Lung (tissue), 12 donors: ENCODE data around the gene COL11A2. TPM values are rescaled to one million over a fixed set of nuclear protein-coding genes. Genes with fewer than 3 reads are reported as not detected.

ENCODE experiments used
- ATAC-seq: fragments of 200-7000 bp; cut with Tn5 transposase; one replicate; pipeline ENCODE4 v1.9.1; 2020; ENCODE audit warnings: moderate number of reproducible peaks; ENCODE audit not compliant: insufficient read depth, low FRiP score
- DNase-seq, 3 donors: peaks; one replicate each; pipeline ENCODE4 v3.0.0-alpha.2; 2013 to 2017
- H3K27ac ChIP-seq, 2 donors: one replicate each; pipeline ENCODE4 v1.5.1; 2013; ENCODE audit warnings: mild to moderate bottlenecking in 2 of 2, moderate library complexity in 2 of 2, control low read depth in 1 of 2, inconsistent platforms in 1 of 2, low read depth in 1 of 2, low read length in 1 of 2
- H3K27me3 ChIP-seq, 3 donors: one replicate each; pipeline ENCODE4 v1.5.1; 2013; ENCODE audit warnings: low read length in 2 of 3; ENCODE audit not compliant: control insufficient read depth in 3 of 3, insufficient read depth in 3 of 3
- H3K36me3 ChIP-seq, 4 donors: one replicate each; pipeline ENCODE4 v1.5.1; 2013; ENCODE audit warnings: low read length in 4 of 4, mild to moderate bottlenecking in 1 of 4, moderate library complexity in 1 of 4; ENCODE audit not compliant: control insufficient read depth in 4 of 4, insufficient read depth in 4 of 4
- H3K4me1 ChIP-seq, 5 donors: one replicate each; pipeline ENCODE4 v1.5.1; 2013; ENCODE audit warnings: low read length in 5 of 5, mild to moderate bottlenecking in 2 of 5, moderate library complexity in 1 of 5; ENCODE audit not compliant: control insufficient read depth in 5 of 5, insufficient read depth in 5 of 5
- H3K4me3 ChIP-seq: one replicate; pipeline ENCODE4 v1.5.1; 2013; ENCODE audit warnings: mild to moderate bottlenecking, control low read depth, moderate library complexity
- H3K9ac ChIP-seq, 2 donors: one replicate each; pipeline ENCODE4 v1.5.1; 2013; ENCODE audit warnings: low read length in 2 of 2, control low read depth in 1 of 2; ENCODE audit not compliant: insufficient read depth in 1 of 2
- H3K9me3 ChIP-seq, 4 donors: one replicate each; pipeline ENCODE4 v1.5.1; 2013; ENCODE audit warnings: low read length in 3 of 4, mild to moderate bottlenecking in 1 of 4, moderate library complexity in 1 of 4; ENCODE audit not compliant: control insufficient read depth in 4 of 4, insufficient read depth in 3 of 4
- CTCF ChIP-seq: IDR thresholded peaks from 2 replicates; pipeline ENCODE4 v1.5.1; 2012; ENCODE audit warnings: mild to moderate bottlenecking; ENCODE audit errors: control extremely low read depth, extremely low read depth
- WGBS, 2 donors: extraction: QIAGEN DNeasy Blood & Tissue Kit; methylation state at CpG; one replicate each; pipeline ENCODE4 v1.1.7; 2013; 5-methylcytosine and 5-hydroxymethylcytosine counted together
- polyA plus RNA-seq, 2 donors: library from polyadenylated mRNA; stranded (reverse); fragments of 200-250 nt; gene quantifications; one replicate each; pipeline ENCODE4 v1.2.1, GENCODE V29; 2013
- total RNA-seq, 2 donors: library from RNA; depleted of rRNA in 1 of 2; stranded (reverse); fragments of >200 nt in 1 of 2; gene quantifications; one replicate each; pipeline ENCODE4 v1.2.1, GENCODE V29; 2014 to 2021
- donor health status: control.
- donor health status: control.
- donor health status: Bipolar disorder and iron deficiency.
- donor health status: healthy.
- donor health status: DM: yes; HTN: yes; CAD: no.

Gene COL11A2
- total and polyA plus RNA-seq, 4 donors = 0.32 to 2.4 (median 0.90) TPM

DNA sequence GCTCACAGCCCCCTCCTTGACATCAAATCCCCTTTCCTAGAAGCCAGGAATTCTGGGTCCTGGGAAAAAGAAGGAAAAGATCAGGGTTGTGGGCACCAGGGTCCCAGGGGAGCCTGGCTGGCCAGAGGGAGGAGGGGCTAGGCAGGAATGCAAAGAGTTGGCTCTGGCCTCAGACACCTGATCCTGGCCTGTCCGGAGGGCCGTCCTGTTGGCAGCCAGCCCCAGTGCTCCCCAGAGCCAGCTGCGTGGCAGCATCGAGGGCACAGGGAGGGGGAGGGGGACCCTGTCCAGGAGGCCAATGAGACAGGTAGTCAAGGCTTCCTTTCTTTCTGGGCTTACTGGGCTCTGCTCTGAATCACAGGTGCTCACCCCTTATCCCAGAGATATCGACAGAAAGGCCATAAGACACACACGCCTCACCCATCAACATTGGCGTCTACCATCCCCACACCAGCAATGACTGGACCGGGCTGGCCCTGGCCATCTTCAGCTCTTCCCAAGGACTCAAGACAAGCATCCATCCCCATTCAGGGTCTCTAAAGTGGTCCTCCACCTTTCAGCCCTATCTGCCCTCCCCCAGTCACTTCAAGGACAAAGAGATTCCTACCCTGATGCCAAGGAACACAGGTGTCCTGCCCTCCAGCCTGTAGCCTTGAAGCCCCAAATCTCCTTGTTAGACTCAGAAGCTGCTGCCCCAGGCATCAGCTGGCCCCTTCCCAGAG, 723 bp downstream of the COL11A2 start:
- ATAC-seq (no peak), DNase-seq (no peak)
- peaks cover 0 to 21% (median 18%) of the 10 kb centered on the region in 3 donors for H3K27me3 ChIP-seq
- H3K36me3 ChIP-seq = peaks cover 0 to 24% (median 15%) of the 10 kb centered on the region in 4 donors
- TF ChIP-seq CTCF = no peak
- no peak overlapping the region for H3K4me3 ChIP-seq
- WGBS, 2 donors = 52 to 59% methylated on average over 8 of the region's 8 CpGs
- H3K27ac ChIP-seq = no peak overlapping the region
- no peak overlapping the region for H3K9ac ChIP-seq
- H3K4me1 ChIP-seq = peaks cover 0 to 17% (median 5%) of the 10 kb centered on the region in 5 donors
- H3K9me3 ChIP-seq = no peaks in the 10 kb centered on the region

DNA sequence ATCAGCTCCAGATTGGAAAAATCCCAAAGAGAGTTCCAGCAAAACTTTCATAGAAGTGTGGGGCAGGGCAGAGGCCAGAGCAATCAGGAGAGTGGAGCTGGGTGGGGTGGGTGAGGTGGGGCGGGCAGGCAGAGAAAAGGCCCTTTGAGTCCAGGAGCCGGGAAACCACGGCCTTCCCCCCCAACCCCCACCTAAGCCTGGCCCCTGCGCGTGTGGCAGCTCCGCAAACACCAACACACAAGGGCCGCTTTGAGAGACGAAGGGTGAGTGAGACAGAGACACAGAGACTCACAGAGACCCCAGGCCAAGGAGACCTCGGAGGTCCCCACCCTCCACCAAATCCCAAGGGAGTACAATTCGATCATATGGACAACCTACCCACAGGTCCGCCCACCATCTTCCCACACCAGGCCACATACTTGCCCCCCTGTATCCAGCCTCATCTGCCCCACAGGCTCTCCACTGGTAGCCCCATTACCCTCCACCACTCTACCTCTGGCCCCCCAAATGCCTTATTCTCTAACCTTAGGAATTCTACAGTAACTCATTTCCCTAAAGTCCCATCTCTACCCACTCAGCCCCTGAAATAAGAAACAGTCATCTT, 1.7 kb downstream of the COL11A2 start:
- DNase-seq = no peak
- 85 to 92% methylated on average over 11 of the region's 11 CpGs for WGBS, 2 donors
- Histone ChIP-seq H3K27ac (no peak overlapping the region), H3K27me3 (peaks cover 0 to 21% (median 18%) of the 10 kb centered on the region in 3 donors), H3K4me1 (peaks cover 0 to 17% (median 5%) of the 10 kb centered on the region in 5 donors), H3K4me3 (no peak overlapping the region), H3K9ac (no peak overlapping the region), H3K36me3 (peaks cover 0 to 15% (median 10%) of the 10 kb centered on the region in 4 donors), H3K9me3 (no peaks in the 10 kb centered on the region)
- ATAC-seq = no peak
- no peak for TF ChIP-seq CTCF

DNA sequence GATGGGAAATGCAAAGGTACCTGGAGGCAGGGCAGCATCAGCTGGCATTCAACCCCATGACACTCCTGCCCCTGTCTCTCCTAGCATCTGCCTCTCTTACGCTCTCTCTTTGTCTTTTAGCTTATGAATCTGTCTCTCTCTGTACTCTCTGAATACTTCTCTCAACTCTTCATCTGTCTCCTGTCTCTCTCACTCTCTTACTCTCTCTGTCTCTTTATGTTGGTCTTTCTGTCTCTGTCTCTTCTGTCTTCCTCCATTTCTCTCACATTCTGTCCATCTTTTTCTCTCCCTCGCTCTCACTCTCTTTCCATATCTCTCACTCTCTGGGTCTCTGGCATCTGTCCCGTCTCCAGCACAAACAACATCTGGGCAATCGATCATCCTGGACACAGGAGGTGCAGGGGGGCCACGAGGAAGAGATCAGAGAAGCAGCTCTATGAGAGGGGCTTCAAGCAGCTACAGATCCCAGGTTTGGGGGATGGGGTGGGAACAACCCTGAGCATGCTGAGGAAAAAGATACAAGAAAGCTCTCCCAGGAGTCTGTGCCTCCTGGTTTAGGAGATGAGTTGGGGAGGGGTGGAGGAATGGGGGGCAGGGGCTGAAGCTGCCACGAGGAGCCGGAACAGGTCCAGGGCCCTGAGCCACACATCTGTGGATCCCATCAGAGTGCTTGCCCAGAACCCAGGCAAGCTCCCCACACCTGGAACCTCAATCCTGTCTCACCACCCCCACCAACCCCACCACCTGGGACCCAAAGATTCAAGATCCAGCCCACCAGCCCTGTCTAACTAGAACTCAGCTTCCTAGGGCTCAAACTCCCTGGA, 2.4 kb downstream of the COL11A2 start:
- no peak for ATAC-seq
- peaks cover 0 to 21% (median 18%) of the 10 kb centered on the region in 3 donors for H3K27me3 ChIP-seq

More for the DNA sequence above, 2.4 kb downstream of the COL11A2 start:
- H3K4me1 ChIP-seq = peaks cover 0 to 17% (median 5%) of the 10 kb centered on the region in 5 donors
- no peak overlapping the region for H3K27ac ChIP-seq
- H3K9ac ChIP-seq = no peak overlapping the region
- WGBS, 2 donors = 72 to 82% methylated on average over 7 of the region's 7 CpGs
- H3K9me3 ChIP-seq = no peaks in the 10 kb centered on the region
- DNase-seq = no peak
- peaks cover 0 to 8% (median 2%) of the 10 kb centered on the region in 4 donors for H3K36me3 ChIP-seq
- H3K4me3 ChIP-seq = no peak overlapping the region
- no peak for TF ChIP-seq CTCF
